A549 treated with AZD9567 at 1 μM for 4 hours (cell line): ENCODE data around the gene TMEM79. TPM values are rescaled to one million over a fixed set of nuclear protein-coding genes. Genes with fewer than 3 reads are reported as not detected.

ENCODE experiments used
- total RNA-seq: library from RNA; stranded (reverse); fragments of 200-300 nt; extraction: Qiagen RNA extraction; gene quantifications from 5 replicates; pipeline ENCODE4 v1.2.3, GENCODE V29; 2022; ENCODE audit not compliant: insufficient read depth

TMEM79 gene, protein sequence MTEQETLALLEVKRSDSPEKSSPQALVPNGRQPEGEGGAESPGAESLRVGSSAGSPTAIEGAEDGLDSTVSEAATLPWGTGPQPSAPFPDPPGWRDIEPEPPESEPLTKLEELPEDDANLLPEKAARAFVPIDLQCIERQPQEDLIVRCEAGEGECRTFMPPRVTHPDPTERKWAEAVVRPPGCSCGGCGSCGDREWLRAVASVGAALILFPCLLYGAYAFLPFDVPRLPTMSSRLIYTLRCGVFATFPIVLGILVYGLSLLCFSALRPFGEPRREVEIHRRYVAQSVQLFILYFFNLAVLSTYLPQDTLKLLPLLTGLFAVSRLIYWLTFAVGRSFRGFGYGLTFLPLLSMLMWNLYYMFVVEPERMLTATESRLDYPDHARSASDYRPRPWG
- 7.0 to 9.1 TPM (median 8.2 TPM) in 5 replicates for total RNA-seq

DNA sequence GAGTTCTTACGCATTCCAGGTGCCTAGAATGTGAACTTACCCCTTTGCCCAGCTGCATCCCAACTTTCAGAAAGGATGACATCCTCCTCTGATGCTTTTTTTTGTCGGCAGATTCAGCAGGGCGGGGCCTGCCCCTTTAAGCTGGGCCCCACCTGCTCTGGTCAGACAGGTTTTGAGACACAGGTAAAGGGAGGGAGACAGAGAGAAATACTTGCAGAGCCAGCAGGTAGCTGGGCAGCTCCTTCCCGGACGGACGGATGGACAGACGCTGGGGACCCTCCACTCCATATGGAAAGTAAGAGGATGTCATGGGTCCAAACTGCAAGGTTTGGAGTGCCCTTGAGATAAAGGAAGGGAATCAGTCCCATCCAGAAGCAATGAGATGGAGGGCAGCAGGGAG is at the start of gene TMEM79:
Gene TMEM79 (plus strand): TSS at position 214 of the 400 bp plus-strand sequence. CDS start 902 bp downstream, outside the sequence.

DNA sequence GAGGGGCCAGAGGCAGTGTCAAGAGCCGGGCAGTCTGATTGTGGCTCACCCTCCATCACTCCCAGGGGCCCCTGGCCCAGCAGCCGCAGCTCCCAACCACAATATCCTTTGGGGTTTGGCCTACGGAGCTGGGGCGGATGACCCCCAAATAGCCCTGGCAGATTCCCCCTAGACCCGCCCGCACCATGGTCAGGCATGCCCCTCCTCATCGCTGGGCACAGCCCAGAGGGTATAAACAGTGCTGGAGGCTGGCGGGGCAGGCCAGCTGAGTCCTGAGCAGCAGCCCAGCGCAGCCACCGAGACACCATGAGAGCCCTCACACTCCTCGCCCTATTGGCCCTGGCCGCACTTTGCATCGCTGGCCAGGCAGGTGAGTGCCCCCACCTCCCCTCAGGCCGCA is 42.2 kb upstream of the TMEM79 start, which contains the start of gene BGLAP:
Gene BGLAP (plus strand): TSS at position 259 of the 400 bp plus-strand sequence. CDS start 48 bp downstream, at position 307.

DNA sequence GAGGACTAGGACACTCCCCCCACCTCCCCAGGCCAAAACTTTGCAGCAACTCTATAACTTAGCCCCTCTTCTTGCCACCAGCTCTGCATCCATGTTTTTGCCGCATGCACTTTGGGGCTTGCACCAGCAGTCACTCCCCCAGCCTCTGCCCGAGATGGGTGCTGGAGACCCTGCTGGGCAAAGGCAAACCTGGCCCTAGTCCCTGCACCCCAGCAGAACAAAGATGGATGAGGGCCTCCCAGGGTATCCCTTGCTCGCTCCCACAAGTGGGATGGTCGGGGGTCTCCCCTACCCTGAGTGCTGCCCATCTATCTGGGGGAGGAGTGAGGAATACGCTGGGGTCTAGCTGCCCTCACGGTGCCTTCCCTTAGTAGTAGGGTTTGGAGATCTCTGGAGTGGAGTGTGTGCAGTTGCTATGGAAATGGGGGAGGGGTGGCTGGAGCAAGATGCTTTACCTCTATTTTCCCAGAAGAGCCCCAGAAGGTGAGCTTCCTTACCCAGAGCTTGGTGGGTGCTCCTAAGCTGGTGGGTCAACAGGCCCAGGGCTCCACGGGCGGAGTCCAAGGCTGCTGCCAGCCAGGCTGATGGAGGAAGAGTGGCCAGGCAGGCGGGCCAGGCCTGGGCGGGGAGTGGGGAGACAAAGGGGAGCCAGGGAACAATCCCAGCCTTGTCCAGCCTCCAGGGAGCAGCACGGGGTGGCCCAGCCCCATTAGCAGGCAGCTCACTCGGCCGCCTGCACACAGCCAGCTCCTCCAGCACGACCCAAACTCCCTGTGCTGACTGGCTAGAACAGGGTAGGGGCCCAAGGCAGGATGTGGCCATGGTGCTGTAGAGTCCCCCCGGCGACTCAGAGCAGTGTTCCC is 36.4 kb upstream of the TMEM79 start, which contains the start of gene PAQR6:
Gene PAQR6 (minus strand): TSS at position 597 of the 863 bp plus-strand sequence. CDS start 1,325 bp downstream, outside the sequence.

DNA sequence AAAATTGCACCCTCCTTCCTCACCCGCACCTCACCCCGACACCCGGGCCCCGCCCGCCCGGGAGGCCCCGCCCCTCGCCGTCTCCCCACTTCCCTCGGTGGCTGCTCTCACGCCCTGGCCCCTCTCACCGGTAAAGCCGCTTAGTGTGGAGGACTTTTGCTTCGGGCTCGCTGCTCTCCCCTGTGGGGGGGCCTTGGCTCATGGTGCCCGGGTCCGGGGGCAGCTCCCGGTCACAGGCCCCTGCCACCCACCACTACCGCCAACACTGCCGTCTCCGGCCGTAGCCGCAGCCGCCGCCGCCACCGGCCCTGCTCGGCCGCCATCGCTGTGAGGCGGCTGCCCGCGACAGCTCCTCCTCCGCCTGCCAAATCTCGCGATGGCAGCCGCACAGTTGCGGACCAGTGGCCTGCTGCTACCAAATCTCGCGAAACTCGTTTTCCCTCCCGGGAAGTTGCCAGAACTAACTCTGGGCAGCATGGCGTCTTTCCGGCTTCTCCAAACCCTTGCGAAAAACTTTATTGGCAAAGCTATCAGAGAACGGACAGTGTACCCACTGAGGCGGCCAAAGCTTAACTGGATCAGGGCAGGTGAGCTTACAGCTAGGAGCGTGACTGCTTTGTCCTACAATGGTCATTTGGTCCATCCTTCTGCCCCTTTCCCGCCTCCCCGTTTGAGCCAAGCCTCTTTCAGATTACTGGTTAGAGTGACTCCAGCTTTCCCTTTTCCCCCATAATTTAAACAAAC is 1.5 kb upstream of the TMEM79 start, which contains the start of gene SMG5:
Gene SMG5 (minus strand): TSS at position 347 of the 744 bp plus-strand sequence. CDS start 145 bp downstream, at position 202.

DNA sequence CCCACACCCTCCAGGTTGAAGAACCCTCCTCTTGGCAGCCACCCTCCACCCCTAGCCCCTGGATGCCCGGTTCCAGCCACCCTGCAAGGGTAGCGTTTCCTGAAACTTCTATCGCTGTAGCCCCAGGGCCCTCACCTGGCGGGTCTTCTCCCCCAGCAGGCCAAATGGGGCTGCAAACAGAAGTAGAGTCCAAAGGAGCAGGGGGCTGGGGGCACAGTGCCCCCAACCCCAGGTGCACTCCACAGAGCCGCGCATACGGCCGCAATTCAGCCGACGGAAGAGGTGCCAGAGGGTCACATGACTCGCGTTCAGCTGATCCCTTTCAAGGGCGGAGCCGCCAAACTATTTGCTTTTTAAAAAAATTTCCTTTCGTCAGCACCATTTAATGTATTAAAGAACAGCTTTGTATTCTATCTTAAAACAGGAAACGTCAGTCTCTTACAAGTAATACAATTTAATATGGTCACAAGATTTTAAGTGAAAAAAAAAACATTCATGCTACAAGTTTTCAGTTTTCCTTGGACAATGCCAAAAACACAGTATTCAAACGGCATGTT is 11.3 kb downstream of the TMEM79 start, which contains the start of gene GLMP:
Gene GLMP (minus strand): TSS at position 289 of the 557 bp plus-strand sequence. CDS start 34 bp downstream, at position 255.

DNA sequence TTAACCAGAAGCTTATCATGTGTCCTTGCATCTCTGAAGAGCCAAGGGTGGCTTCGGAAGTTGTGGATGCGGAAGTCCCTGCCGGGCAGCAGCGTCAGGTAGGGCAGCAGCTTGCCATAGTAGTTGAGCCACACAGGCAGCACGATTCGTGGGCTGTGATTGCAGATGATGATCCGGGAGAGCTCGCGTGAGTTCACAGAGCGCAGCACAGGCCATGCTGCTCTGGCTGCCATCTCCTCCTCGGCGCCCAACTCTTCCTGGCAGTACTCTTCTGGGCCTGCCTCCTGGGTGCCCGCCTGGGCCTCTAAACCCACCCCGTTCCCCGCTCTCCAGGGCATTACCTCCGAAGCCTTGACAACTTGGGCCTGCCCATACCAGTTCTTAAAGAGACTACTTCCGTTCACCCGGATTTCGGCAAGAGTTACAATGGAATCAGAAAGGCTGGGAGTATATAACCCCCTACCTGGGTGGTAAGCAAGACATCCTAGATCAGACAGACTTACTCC is 14.8 kb downstream of the TMEM79 start, which contains the start of gene VHLL:
Gene VHLL (minus strand): TSS at position 456 of the 506 bp plus-strand sequence. CDS start 118 bp downstream, at position 338.

DNA sequence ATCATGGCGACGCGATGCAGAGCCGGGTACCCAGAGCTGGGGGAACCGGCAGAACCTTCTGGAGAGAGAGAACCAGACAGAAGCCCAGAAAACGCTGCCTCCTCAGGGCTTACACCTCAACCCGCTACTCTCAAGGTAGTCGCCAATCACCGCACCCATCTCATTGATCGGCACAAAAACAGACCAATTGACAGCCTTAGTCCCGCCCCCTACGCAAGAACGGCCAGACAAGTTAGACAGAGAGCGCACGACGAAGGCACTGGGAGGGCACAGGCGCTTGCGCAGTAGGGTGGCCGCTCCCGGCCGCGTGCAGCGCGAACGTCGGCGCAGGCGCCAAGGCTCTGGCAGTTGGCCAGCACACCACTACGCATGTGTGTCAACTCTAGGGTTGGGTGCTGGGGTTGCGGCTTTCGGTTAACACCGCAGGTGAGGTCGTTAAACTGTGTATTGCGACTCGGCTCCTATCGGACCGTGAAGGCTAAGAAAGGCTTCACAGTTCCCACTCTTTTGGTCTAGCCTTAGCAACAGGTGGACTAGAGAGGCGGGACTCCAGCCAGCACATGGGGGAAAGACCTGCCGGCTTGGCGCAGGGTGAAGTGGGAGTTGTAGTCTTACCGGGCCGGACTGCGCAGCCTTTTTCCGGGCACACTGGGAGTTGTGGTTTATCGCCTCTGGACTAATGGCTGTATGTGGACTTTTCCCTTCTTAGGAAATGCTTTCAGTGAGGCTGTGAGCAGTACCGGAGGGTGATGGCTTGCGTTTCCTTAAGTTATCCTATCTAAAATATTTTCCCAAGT is 54.3 kb downstream of the TMEM79 start, which contains the start of the genes CCT3 and TSACC:
Gene CCT3 (minus strand): TSS at position 113 of the 797 bp plus-strand sequence. CDS start 108 bp downstream, at position 5.
Gene TSACC (plus strand): TSS at position 347 of the 797 bp plus-strand sequence. CDS start 1,232 bp downstream, outside the sequence.

Other genes starting within 250 kb of the TMEM79 start
- 36.3 to 42.3 TPM (median 39.8 TPM) in 5 replicates for gene UBQLN4, start 230.5 kb upstream of the TMEM79 start, total RNA-seq
- gene LAMTOR2, start 229.5 kb upstream of the TMEM79 start, total RNA-seq: 129 to 164 TPM (median 158 TPM) in 5 replicates
- not detected in 5 replicates for gene RAB25, start 223.2 kb upstream of the TMEM79 start, total RNA-seq
- 0.82 to 2.4 TPM (median 1.4 TPM) in 5 replicates for gene MEX3A, start 201.9 kb upstream of the TMEM79 start, total RNA-seq
- gene LMNA, start 169.6 kb upstream of the TMEM79 start, total RNA-seq: 534 to 757 TPM (median 712 TPM) in 5 replicates
- gene SEMA4A, start 130.7 kb upstream of the TMEM79 start, total RNA-seq: 0.31 to 0.50 TPM (median 0.38 TPM) in 4 of 5 replicates, not detected in the other
- gene SLC25A44, start 90.2 kb upstream of the TMEM79 start, total RNA-seq: 27.3 to 32.4 TPM (median 30.7 TPM) in 5 replicates
- 44.2 to 63.0 TPM (median 61.4 TPM) in 5 replicates for gene PMF1, start 71.3 kb upstream of the TMEM79 start, total RNA-seq
- 0.26 to 0.41 TPM (median 0.29 TPM) in 4 of 5 replicates, not detected in the other for gene BGLAP, start 42.1 kb upstream of the TMEM79 start, total RNA-seq
- gene PAQR6, start 36.3 kb upstream of the TMEM79 start, total RNA-seq: 1.5 to 6.6 TPM (median 5.3 TPM) in 5 replicates
- 35.1 to 49.4 TPM (median 47.9 TPM) in 5 replicates for gene SMG5, start 1.5 kb upstream of the TMEM79 start, total RNA-seq
- gene GLMP, start 11.4 kb downstream of the TMEM79 start, total RNA-seq: 40.7 to 44.9 TPM (median 42.6 TPM) in 5 replicates
- not detected in 5 replicates for gene VHLL, start 15.0 kb downstream of the TMEM79 start, total RNA-seq
- 373 to 424 TPM (median 396 TPM) in 5 replicates for gene CCT3, start 54.0 kb downstream of the TMEM79 start, total RNA-seq
- gene TSACC, start 54.2 kb downstream of the TMEM79 start, total RNA-seq: 2.2 to 2.8 TPM (median 2.3 TPM) in 4 of 5 replicates, not detected in the other
- 0.03 to 0.05 TPM in 2 of 5 replicates, not detected in the others for gene RHBG, start 84.9 kb downstream of the TMEM79 start, total RNA-seq
- gene MEF2D, start 216.4 kb downstream of the TMEM79 start, total RNA-seq: 20.3 to 27.7 TPM (median 24.1 TPM) in 5 replicates